Stimulated activated CD8-positive, alpha-beta memory T cell treated with anti-CD3 and anti-CD28 coated beads, Interleukin-15, amount 100 ng/mL, for 48 hours (primary cell): ENCODE data around the gene DIPK1B.
A peak's percentile ranks its signal among the peaks of the same experiment; 100 is the strongest.
"Not testable (repeated sequence)": the region's sequence is repeated elsewhere in the genome, so short reads cannot be mapped to it uniquely, and the experiment has no call there.

Experiments used
- DNase-seq, 2 donors: peaks; one replicate each; pipeline ENCODE4 v3.0.0-alpha.2; 2020; ENCODE audit warnings: low read depth in 2 of 2

DIPK1B gene

DNA sequence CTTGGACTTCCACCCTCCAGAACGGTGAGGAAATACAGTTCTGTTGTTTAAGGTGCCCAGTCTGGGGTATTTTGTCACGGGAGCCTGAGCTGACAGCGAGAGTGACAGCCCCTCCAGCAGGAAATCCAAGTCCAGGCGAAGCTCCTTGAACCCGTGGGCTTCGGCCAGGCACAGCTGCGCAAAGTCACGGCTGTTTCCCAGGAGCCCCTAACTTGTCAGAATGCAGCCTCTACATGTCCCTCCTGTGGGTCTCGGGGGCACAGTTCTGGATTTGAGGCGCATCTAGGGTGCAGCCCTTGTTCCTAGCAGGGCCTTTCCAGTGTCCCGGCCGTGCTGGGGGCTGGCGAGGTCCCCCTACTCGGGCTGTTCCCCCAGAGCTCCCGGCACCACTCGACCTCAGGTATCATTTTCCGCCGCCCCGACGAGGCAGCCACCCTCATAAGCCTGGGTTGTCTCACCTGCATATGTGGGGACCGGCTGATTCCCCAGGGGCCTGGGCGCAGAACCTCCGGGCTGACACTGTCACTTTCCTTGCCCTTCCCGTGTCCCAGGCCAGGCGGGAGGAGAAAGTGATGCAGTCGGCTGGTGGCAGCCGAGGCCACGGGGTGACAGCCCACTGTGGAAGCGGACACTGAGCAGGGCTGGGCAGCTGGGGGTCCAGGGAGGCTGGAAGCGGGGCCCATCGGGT lies 41.1 kb downstream of the DIPK1B start:
- DNase-seq, result no peak

DNA sequence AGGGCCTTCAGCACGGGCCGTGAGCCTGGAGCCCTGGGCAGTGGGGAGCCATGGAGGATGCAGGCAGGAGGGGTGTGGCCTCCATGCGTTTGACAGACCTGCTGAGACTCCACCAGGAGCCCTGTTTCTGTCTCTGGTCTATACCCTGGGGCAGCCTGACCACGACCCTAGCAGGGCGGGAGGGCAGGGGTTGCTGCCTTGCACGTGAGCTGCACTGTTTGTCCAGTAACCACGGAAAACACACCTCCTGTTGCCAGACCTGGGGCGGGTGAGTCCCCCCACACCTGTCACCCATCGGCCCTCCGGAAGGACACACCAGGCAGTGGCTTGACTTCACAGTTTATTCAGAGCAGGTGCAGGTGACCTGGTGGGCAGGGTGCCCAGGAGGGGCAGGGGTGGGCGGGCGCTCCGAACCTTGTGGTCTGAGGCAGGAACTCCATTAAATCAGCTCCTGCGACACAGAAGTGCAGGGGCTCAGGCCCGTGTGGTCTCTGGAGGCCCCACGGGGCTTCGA lies 41.7 kb downstream of the DIPK1B start:
- no peak for DNase-seq

DNA sequence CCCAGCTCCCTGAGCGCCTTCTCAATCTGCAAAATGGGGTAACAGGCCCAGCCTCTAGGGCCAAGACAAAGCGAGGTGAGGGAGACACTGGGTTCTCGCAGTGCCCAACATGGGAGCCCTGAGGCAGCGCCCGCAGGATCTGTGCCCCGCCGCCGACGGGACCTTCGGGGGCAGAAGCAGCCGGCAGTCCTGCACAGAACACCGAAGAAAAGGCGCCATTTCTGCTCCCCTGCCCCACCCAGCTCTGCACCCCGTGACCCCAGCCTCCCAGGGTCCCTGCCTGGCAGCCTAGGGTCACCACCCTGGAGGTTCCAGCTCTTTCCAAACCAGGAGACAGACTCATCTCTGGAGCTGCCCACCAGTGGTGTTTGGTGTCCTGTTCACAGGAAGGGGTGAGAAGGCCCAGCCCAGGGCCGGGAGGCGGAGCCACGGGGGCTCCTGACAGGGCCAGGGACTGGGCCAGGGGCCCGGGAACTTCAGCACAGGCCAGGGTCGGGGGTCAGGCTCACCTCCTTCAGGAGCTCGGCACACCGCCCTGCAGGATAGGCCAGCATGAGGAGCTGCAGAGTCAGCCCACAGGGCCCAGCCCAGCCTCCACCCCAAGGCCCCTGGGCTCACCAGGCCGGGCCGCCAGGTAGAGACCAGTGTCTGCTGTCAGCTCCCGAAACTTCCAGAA lies 42.4 kb downstream of the DIPK1B start:
- DNase-seq, result no peak

DNA sequence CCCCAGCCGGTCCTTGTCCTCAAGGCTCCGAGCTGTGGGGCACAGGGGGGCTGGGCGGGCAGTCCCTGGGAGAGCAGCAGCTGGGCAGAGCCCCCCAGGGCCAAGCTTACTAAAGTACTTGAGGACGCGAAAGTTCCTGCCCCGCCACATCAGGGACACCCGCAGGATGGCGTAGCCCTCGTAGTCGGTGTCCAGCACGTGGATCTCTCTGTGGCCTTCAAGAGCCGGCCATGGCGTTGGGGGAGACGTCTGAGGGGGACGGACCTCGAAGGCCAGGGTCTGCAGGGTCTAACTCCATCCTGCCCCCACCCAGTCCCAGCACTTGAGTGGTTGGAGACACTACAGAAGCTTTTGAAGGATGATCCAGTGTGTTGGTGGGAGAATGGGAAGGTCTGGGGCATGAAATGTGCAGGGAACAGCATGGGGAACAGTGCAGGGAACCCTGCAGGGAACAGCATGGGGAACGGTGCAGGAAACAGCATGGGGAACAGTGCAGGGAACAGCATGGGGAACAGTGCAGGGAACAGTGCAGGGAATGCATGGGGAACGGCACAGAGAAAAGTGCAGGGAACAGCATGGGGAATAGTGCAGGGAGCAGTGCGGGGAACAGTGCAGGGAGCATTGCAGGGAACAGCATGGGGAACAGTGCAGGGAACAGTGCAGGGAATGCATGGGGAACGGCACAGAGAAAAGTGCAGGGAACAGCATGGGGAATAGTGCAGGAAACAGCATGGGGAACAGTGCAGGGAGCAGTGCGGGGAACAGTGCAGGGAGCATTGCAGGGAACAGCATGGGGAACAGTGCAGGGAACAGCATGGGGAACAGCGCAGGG lies 43.1 kb downstream of the DIPK1B start:
- not testable (repeated sequence) for DNase-seq

DNA sequence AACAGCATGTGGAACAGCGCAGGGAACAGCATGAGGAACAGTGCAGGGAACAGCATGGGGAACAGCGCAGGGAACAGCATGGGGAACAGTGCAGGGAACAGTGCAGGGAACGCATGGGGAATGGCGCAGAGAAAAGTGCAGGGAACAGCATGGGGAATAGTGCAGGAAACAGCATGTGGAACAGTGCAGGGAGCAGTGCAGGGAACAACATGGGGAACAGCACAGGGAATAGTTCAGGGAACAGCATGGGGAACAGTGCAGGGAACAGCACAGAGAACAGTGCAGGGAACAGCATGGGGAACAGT lies 43.7 kb downstream of the DIPK1B start:
- DNase-seq, result no peak

DNA sequence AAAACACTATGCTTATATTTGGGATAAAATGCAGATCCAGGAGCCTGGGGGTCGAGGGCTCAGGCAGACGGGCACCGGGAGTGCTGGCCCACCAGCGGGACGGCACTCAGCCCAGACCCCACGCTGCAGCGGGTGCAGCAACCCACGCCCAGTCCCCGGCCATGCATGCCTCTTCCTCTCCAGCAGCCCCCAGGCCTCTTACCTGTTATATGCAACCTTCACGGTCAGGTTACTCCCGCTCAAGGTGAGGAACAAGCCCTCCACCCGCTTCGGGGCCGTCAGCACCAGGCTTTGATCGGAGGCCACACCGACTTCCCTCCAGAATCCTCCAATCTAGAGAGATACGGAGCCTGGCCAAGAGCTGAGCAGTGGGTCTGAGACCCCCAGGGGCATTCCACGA lies 44.5 kb downstream of the DIPK1B start:
- DNase-seq, result no peak

DNA sequence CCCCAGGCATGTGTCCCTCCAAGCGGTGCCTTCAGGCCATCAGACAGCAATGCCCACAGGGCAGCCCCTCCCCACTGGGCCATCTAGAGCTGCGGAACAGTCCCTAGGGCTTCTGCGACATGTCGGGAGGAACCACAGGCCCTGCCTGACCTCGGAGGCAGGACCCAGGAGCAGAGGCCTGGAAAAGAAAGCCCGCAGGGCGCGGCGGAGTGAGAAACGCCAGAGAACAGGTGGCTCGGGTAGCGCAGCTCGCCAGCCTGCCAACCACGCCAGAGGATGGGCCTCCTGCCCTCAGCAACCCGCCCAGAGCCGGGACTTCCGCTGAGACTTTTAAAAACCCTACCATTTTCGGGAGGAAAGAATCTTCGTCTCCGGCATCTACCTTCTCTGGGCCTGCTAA lies 45.0 kb downstream of the DIPK1B start:
- no peak for DNase-seq

DNA sequence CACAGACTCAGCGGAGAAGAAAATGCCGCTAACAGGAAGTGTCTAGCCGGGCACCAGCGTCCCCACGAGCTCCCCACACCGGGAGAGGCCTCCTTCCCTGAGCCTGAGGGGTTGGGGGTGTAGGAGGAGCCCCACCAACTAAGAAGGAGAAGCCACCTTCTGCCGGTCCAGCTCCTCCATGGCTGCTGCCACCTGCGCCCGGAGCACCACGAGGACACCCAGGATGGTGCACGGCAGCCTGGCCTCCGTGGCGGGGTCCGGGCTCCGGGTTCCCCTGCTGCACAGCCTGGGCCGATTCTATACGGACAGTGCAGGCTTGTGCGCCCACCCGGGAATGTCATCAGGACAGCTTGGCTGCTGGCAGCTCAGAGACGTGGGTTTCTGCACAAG lies 45.4 kb downstream of the DIPK1B start:
- DNase-seq, result no peak

DNA sequence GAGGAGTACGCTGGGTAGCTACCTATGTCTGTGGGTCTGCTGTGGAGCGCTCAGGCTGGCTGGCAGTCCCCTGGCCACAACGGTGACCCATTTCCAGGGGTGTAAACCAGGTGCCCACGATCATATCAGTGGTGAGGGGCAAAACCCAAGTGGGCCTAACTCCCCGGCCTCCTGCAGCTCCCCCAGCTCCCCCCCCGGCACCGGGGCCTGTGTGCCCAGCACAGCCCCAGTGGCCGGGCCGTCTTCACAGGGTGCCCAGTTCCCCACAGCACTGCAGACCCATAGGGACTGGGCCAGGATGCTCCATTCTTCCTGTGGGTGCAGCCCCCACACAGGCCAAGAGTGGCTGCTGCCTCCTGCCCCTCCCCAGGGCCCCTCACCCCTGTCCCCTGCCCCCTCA lies 46.6 kb downstream of the DIPK1B start:
- DNase-seq, result no peak

DNA sequence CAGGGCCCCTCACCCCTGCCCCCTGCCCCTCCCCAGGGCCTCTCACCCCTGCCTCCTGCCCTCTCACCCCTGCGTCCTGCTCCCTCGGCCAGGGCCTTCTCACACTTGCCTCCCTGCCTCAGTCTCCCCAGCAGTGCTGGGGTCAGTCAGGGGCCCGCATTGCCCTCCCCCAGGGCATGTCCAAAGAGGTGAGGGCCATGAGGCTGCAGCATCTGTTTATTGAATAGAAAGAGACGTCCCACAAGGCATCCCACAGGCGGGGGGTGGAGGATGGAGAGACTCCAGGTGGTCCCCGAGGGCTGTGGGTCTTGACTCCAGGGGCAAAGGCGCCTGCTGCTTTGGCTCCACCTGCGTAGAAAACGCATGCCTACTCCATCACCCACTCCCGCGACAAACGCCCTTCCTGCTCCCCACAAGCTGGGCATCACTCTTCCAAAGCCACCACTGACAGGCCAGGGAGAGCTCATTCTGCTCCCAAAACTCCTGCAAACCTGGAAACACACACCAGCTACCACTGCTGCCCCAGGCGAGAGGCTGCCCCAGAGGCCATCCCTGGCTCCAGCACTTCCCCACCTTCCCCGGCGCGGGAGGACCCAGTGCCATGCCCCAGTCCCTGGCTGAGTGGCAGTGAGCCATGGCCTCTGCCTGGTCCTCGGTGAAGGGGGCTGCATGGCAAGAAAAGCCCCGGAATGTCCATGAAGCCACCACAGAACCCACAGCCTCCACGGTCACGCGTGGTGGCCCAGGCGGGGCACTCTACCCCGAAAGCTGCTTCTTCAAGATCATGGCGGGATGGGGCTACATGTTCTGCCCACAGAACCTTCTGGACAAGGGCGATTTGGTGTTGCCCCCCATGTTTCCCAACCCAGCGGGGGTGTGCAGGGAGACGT lies 47.3 kb downstream of the DIPK1B start:
- no peak for DNase-seq

DNA sequence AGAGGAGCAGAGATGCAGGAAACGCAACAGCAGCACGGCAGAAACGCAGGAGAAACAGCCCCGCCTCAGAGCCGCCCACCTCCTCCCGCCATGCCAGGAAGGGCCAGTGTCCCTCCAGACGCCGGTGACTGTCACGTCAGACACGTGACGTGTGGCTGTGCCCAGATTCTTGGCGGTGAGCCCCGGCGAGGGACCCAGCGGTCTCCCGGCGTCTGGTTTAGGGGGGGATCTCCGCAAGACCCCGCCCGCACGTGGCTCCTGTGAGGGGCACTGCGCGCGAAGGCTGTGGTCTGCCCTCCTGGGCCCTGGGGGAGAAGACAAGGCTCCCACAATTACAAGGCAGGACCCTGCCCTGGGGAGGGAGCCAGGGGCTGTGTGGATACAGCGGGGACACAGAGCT lies 48.1 kb downstream of the DIPK1B start:
- DNase-seq, result no peak

DNA sequence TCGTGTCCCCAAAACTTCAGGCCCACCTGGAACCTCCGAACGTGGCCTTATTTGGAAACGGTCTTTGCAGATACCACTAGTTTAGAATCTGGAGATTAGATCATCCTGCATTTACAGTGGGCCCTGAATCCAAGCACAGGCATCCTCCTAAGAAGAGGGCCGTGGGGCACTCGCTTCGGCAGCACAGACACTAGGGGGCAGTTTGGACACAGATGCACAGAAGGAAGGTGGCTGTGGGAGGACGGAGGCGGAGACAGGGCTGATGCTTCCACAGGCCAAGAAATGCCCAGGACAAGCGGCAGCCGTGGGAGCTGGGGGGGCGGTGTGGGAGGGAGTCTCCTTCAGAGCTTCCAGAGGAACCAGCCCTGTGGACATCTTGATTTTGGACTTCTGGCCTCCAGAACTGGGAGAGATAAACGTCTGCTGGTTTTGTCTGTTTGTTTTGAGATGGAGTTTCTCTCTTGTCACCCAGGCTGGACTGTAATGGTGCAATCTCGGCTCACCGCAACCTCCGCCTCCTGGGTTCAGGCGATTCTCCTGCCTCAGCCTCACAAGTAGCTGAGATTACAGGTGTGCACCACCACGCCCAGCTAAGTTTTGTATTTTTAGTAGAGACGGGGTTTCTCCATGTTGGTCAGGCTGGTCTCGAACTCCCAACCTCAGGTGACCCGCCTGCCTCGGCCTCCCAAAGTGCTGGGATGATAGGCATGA lies 48.6 kb downstream of the DIPK1B start:
- not testable (repeated sequence) for DNase-seq

DNA sequence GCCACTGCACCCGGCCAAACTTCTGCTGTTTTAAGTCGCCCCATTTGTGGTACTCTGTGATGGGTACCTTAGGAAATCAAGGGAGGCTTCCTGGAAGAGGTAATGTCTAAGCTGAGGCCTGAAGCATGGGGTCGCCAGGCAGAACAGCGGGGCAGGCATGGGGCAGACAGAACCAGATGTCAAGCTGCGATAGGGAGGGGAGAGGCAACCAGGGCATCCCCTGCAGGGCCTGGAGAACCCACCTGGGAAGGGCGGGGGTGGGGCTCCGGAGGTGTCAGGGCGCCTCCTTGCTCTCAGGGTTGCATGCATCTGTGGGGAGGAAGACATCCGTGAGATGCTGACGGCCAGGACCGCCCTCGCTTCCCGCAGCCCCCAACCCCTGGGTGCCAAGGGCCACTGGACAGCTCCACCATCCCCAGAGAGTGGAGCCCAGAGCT lies 49.2 kb downstream of the DIPK1B start:
- DNase-seq, result no peak

DNA sequence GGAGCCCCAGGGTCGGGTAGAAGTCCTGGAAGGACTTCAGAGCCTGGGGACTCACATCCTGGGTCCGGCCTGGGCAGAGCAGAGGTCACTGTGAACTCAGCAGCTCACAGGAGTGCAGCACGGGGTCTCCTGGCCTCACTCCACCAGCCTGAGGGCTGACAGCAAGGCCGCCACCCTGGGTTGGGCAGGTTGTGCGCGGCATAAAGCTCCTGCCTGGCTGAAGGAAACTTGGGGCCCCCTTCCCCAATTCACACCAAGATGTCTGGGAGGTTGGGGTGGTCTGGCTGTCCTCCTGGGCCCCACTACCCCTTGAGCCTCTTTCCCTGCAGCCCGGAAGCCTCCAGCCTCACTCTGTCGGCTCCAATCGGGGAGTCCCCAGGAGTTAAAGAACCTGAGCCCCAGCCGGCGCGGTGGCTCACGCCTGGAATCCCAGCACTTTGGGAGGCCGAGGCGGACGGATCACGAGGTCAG lies 49.9 kb downstream of the DIPK1B start:
- DNase-seq, result no peak

DNA sequence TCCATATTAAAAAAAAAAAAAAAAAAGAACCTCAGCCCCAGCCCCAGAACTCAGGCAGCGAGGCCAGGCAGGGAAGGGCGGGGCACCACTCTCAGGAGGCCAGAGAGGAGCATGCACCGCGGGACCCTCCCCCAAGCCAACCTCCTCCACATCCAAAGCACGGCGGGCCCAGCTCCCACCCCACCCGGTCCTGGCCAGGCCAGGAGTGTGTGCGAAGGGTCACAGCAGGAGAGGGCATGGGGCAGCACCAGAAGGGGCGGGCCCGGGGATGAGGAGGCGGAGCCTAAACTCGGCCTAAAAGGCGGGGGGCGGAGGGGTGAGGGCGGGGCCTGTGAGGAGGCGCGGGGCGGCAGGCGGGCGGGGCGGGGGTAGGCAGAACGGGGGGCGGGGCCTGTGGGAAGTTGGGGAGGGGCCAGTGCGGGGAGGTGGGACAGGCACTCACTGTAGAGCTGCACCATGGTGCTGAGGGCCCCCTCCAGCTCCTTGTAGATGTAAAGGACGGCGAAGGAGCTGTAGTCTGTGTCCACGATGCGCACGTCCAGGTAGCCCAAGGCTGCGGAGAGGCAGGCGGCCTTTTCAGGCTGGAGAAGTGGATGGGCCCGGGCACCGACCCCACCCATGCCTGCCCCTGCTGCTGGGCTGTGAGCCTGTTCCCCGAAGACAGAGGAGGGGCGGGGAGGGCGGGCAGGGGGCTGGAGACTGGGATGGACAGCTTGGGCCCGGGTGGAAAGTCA lies 50.7 kb downstream of the DIPK1B start:
- DNase-seq, result peak in 1 of 2 donors; percentile 38

DNA sequence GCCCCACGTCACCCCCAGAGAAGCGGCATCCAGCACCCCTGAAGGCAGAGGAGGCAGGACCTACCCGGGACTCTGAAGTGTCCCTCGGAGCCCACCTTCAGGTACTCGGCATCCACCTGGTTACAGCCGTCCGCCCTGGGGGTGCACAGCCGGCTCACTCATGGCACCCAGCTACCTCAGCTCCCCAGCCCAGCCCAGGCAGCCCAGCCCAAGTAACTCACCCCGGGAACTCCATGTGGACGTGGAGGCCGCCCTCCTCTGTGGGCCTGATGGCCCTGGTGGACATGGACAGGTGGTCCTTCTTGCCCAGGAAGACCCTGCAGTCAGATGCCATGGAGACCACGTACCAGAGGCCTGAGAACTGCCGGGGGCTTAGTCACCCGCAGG lies 51.3 kb downstream of the DIPK1B start:
- no peak for DNase-seq

DNA sequence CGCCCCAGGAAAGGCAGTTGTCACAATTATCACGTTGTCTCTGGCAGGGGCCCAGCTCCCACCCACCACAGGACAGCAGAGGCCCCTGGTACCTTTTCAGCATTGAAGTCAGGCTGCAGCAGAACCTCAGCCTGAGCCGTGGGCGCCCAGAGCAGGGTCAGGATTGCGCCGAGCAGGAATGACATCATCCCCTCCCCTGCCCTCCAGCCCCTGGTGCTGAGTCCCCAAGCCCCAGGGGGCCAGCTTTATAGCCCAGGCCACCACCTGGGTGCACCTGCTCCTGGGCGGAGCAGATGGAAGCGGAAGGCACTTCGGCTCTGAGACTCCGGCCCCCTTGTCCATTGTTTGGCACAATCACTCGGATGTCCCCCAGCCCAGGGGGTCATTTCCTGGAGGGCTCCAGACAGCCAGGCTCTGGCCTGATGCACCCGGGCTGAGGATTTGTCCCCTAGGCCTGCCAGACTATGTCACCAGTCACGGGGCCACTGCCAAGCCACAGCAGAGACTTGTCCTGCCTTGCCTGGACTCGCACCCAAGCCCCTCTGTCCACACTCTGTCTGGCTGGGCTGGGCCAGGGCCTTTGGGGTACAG lies 52.0 kb downstream of the DIPK1B start, which contains the start of gene LCN15:
LCN15 (minus strand) TSS at position 218 of the 591 bp plus-strand sequence; CDS start at position 188, 30 bp downstream.
- DNase-seq, result no peak

DNA sequence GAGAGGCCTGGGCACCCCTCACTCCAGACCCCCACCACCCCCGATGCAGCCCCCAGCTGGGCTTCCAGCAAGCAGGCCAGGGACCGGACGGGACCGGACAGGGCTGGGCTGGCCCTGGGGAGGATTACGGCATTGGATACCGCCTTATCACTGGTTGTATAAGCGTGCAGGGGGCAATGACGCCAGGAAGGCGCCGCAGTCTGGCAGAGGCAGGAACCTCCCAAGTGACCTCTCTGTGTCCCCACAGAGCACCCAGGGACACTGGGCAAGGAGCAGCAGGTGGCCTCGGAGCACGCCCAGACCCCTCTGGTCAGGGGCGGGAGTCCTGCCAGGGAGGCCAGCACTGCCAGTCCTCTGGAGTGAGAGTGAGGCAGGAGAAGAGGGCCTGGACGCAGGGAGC lies 52.7 kb downstream of the DIPK1B start:
- DNase-seq, result no peak

DNA sequence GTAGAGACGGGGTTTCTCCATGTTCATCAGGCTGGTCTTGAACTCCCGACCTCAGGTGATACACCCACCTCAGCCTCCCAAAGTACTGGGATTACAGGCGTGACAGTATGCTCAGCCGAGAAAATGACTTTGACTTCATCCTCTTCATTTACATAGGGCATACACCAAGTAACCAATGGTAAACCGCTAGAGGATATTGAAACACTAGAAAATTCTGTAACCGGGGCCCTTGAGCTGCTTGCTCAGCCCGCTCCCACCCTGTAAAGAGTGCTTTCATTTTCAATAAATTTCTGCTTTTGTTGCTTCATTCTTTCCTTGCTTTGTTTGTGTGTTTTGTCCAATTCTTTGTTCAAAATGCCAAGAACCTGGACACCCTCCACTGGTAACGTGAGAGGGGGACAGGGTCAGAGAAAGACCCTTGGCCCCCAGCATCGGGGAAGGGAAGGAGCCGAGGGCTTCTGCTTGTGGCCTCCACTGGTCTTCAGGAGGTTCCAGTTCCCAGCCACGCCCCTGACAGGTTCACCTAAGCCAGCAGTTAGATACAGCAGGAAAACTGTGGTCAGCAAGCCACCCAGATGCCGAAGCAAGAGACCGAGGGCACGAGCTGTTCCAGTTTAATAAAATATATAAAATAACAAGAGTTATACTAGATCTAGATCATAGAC lies 53.5 kb downstream of the DIPK1B start:
- DNase-seq, result not testable (repeated sequence)
